ENCODE measurements around the gene SIL1. TPM values are rescaled to one million over a fixed set of nuclear protein-coding genes. Genes with fewer than 3 reads are reported as not detected.
"Not testable (repeated sequence)": the region's sequence is repeated elsewhere in the genome, so short reads cannot be mapped to it uniquely, and the experiment has no call there.

The SIL1 gene
- total RNA-seq, 4 donors from 2014 or later, result 28.6 to 48.1 (median 36.5) TPM

DNA sequence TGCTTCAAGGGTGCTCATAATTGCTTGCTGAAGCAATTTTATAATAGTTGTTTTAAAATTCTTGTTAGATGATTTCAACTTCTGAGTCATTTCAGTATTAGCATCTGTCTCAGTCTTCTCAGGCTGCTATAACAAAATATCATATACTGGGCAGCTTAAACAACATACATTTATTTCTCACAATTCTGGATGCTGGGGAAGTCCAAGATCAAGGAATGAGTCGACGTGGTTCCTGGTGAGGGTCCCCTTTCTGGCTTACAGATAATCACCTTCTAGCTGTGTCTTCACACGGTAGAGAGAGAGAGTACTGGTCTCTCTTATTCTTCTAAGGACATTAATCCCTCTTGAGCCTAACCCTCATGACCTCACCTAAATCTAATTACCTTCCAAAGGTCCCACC, 160.4 kb downstream of the SIL1 start:
- no peaks in the 10 kb centered on the region for H3K4me1 ChIP-seq
- no peak for ATAC-seq
- TF ChIP-seq POLR2AphosphoS5 (IDR thresholded peaks at IDR 0.05), result no peak
- no peak for TF ChIP-seq EP300 (IDR thresholded peaks at IDR 0.05)
- TF ChIP-seq POLR2A (IDR thresholded peaks at IDR 0.05), result no peak
- TF ChIP-seq, protein P1, sequence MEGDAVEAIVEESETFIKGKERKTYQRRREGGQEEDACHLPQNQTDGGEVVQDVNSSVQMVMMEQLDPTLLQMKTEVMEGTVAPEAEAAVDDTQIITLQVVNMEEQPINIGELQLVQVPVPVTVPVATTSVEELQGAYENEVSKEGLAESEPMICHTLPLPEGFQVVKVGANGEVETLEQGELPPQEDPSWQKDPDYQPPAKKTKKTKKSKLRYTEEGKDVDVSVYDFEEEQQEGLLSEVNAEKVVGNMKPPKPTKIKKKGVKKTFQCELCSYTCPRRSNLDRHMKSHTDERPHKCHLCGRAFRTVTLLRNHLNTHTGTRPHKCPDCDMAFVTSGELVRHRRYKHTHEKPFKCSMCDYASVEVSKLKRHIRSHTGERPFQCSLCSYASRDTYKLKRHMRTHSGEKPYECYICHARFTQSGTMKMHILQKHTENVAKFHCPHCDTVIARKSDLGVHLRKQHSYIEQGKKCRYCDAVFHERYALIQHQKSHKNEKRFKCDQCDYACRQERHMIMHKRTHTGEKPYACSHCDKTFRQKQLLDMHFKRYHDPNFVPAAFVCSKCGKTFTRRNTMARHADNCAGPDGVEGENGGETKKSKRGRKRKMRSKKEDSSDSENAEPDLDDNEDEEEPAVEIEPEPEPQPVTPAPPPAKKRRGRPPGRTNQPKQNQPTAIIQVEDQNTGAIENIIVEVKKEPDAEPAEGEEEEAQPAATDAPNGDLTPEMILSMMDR (IDR thresholded peaks at IDR 0.05), result no peak
- H3K36me3 ChIP-seq, result peaks cover 0 to 22% of the 10 kb centered on the region in 2 donors
- H3K27me3 ChIP-seq, result no peaks in the 10 kb centered on the region
- 88 to 92% methylated on average over 3 of the region's 3 CpGs for WGBS, 2 donors (ENCODE audit: low coverage in 1 of 2)
- H3K9me3 ChIP-seq, result no peaks in the 10 kb centered on the region
- H3K4me3 ChIP-seq, result no peak overlapping the region
- H3K27ac ChIP-seq, result no peak overlapping the region

DNA sequence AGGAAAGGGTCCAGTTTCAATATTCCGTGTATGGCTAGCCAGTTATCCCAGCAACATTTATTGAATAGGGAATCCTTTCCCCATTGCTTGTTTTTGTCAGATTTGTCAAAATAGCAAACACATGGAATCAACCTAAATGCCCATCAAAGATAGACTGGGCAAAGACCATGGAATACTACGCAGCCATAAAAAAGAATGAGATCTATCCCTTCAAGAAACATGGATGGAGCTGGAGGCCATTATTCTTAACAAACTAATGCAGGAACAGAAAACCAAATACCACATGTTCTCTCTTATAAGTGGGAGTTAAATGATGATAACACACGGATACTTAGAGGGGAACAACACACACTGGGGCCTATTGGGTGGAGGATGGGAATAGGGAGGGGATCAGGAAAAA, 161.8 kb downstream of the SIL1 start:
- not testable (repeated sequence) for H3K27me3 ChIP-seq, H3K27ac ChIP-seq, H3K9me3 ChIP-seq, ATAC-seq, H3K4me3 ChIP-seq, H3K4me1 ChIP-seq
- WGBS, 2 donors (ENCODE audit: low coverage in 1 of 2), result 75 to 87% methylated on average over 2 to 3 of the region's 3 CpGs
- peaks cover 0 to 11% of the 10 kb centered on the region in 2 donors for H3K36me3 ChIP-seq

DNA sequence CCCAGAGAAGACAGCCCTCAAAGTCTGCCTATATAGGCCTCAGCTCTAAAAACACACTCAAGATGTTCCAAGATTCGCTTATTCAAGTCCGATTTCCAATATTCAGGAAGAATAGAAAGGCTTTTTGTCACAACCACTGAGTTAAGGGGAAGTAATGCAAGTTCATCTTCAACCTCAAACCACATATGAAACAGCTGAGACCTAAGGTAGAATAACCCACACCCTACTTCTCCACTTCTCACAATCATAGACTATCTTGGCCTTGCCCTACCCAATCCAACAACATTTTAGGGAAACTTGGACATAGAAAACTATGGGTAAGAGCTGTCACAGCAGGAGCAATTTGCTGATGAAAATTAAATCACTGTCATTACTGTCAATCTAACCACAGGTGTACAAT, 171.0 kb downstream of the SIL1 start:
- Histone ChIP-seq H3K27me3 (no peaks in the 10 kb centered on the region), H3K4me3 (no peak overlapping the region), H3K27ac (no peak overlapping the region), H3K4me1 (no peaks in the 10 kb centered on the region), H3K9me3 (no peaks in the 10 kb centered on the region), H3K36me3 (peaks cover 0 to 40% of the 10 kb centered on the region in 2 donors)
- TF ChIP-seq POLR2A (IDR thresholded peaks at IDR 0.05) (no peak), POLR2AphosphoS5 (IDR thresholded peaks at IDR 0.05) (no peak), EP300 (IDR thresholded peaks at IDR 0.05) (no peak)
- TF ChIP-seq, protein P1 (IDR thresholded peaks at IDR 0.05), result no peak
- WGBS, 2 donors (ENCODE audit: low coverage in 1 of 2), result 93 to 100% methylated on average over 2 of the region's 2 CpGs
- ATAC-seq, result no peak

DNA sequence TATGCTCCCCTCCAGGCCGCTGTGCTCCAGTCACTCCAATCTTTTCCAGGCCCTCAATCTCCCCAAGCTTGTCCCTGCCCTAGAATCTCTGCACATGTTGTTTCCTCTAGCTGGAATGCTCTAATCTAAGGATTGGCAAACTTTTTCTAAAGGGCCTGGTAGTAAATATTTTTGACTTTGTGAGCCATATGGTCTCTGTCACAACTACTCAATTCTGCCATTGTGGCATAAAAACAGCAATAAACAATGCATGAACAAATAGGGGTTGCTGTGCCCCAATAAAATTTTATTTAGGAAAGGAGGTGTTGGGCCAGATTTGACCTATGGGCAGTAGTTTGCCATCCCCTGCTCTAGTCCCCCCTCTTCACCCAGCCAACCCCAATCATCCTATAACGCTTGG, 172.5 kb downstream of the SIL1 start:
- Histone ChIP-seq H3K27ac (no peak overlapping the region), H3K27me3 (no peaks in the 10 kb centered on the region), H3K4me3 (no peak overlapping the region), H3K4me1 (no peaks in the 10 kb centered on the region), H3K9me3 (no peaks in the 10 kb centered on the region), H3K36me3 (peaks cover 0 to 53% of the 10 kb centered on the region in 2 donors)
- TF ChIP-seq POLR2AphosphoS5 (IDR thresholded peaks at IDR 0.05) (no peak), POLR2A (IDR thresholded peaks at IDR 0.05) (no peak), EP300 (IDR thresholded peaks at IDR 0.05) (no peak)
- TF ChIP-seq, protein P1 (IDR thresholded peaks at IDR 0.05), result no peak
- WGBS, 2 donors (ENCODE audit: low coverage in 1 of 2), result 60 to 100% methylated on average over 1 to 2 of the region's 2 CpGs
- no peak for ATAC-seq

DNA sequence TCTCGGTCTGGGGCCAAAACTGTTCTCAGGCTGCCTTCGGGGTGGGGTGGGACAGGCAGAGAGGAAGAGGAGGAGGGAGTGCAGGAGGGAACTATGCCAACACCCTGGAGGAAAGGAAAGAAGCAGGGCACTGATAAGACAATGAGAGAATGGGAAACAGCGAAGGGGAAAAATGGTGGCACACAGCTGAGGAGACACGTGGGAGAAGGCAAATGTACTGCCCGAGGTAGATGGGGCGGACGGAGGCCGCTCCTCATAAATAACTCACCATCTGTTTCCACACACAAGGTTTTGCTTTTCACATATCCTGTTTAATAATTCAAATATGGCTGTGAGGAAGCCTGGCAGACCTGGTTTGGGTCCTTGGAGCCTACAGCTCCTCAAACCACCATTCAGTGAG, 174.9 kb downstream of the SIL1 start:
- no peak overlapping the region for H3K27ac ChIP-seq
- peaks cover 0 to 77% of the 10 kb centered on the region in 2 donors for H3K36me3 ChIP-seq
- H3K4me3 ChIP-seq, result no peak overlapping the region

More for the DNA sequence above, 174.9 kb downstream of the SIL1 start:
- Histone ChIP-seq H3K27me3 (no peaks in the 10 kb centered on the region), H3K9me3 (no peaks in the 10 kb centered on the region), H3K4me1 (no peaks in the 10 kb centered on the region)
- TF ChIP-seq POLR2A (IDR thresholded peaks at IDR 0.05), result no peak
- TF ChIP-seq POLR2AphosphoS5 (IDR thresholded peaks at IDR 0.05), result no peak
- no peak for TF ChIP-seq EP300 (IDR thresholded peaks at IDR 0.05)
- TF ChIP-seq, protein P1 (IDR thresholded peaks at IDR 0.05), result no peak
- 83% methylated on average over 5 to 8 of the region's 8 CpGs for WGBS, 2 donors (ENCODE audit: low coverage in 1 of 2)
- ATAC-seq, result no peak

All from gastroesophageal sphincter (tissue), 4 donors.